ENCODE data around the gene BACE1. TPM values are rescaled to one million over a fixed set of nuclear protein-coding genes. Genes with fewer than 3 reads are reported as not detected.

The BACE1 gene
- total RNA-seq, 1 donor from 2014 or later: 78.2 TPM

- Mint-ChIP-seq H3K27ac (peak overlapping the region; percentile 87), H3K9me3 (ENCODE audit: low read depth) (no peaks in the 10 kb centered on the region), H3K27me3 (no peaks in the 10 kb centered on the region), H3K4me1 (ENCODE audit: low read depth) (peaks cover 23% of the 10 kb centered on the region), H3K36me3 (ENCODE audit: insufficient read depth) (no peaks in the 10 kb centered on the region), H3K4me3 (ENCODE audit: low read depth) (peak overlapping the region; percentile 81)
- no peak for DNase-seq (ENCODE audit: low spot score, unreplicated experiment)
- no peak for TF ChIP-seq CTCF (IDR thresholded peaks at IDR 0.05; ENCODE audit: unreplicated experiment)
These were observed 515 bp downstream of the BACE1 start for GRCh38 chr11:117315285-117316196.

GRCh38 chr11:117314840-117315239, 1.2 kb downstream of the BACE1 start:
- Mint-ChIP-seq H3K4me3 (ENCODE audit: low read depth) (peak overlapping the region; percentile 81), H3K36me3 (ENCODE audit: insufficient read depth) (no peaks in the 10 kb centered on the region), H3K4me1 (ENCODE audit: low read depth) (peaks cover 23% of the 10 kb centered on the region), H3K9me3 (ENCODE audit: low read depth) (no peaks in the 10 kb centered on the region), H3K27ac (peak overlapping the region; percentile 87), H3K27me3 (no peaks in the 10 kb centered on the region)
- TF ChIP-seq CTCF (IDR thresholded peaks at IDR 0.05; ENCODE audit: unreplicated experiment): no peak
- no peak for DNase-seq (ENCODE audit: low spot score, unreplicated experiment)

GRCh38 chr11:117313828-117314768, 2.0 kb downstream of the BACE1 start:
- H3K4me3 Mint-ChIP-seq (ENCODE audit: low read depth): peak overlapping the region; percentile 81

GRCh38 chr11:117313091-117313490, 3.0 kb downstream of the BACE1 start:
- H3K36me3 Mint-ChIP-seq (ENCODE audit: insufficient read depth): no peaks in the 10 kb centered on the region
- no peak overlapping the region for H3K27ac Mint-ChIP-seq
- H3K4me1 Mint-ChIP-seq (ENCODE audit: low read depth): peaks cover 18% of the 10 kb centered on the region
- H3K4me3 Mint-ChIP-seq (ENCODE audit: low read depth): no peak overlapping the region
- no peaks in the 10 kb centered on the region for H3K27me3 Mint-ChIP-seq
- no peak for DNase-seq (ENCODE audit: low spot score, unreplicated experiment)
- no peak for TF ChIP-seq CTCF (IDR thresholded peaks at IDR 0.05; ENCODE audit: unreplicated experiment)
- no peaks in the 10 kb centered on the region for H3K9me3 Mint-ChIP-seq (ENCODE audit: low read depth)

More at GRCh38 chr11:117313828-117314768, 2.0 kb downstream of the BACE1 start:
- TF ChIP-seq CTCF (IDR thresholded peaks at IDR 0.05; ENCODE audit: unreplicated experiment): no peak
- no peaks in the 10 kb centered on the region for H3K27me3 Mint-ChIP-seq
- H3K27ac Mint-ChIP-seq: no peak overlapping the region
- peaks cover 21% of the 10 kb centered on the region for H3K4me1 Mint-ChIP-seq (ENCODE audit: low read depth)
- DNase-seq (ENCODE audit: low spot score, unreplicated experiment): no peak
- no peaks in the 10 kb centered on the region for H3K9me3 Mint-ChIP-seq (ENCODE audit: low read depth)
- no peaks in the 10 kb centered on the region for H3K36me3 Mint-ChIP-seq (ENCODE audit: insufficient read depth)

- Mint-ChIP-seq H3K9me3 (ENCODE audit: low read depth) (no peaks in the 10 kb centered on the region), H3K27me3 (no peaks in the 10 kb centered on the region), H3K4me3 (ENCODE audit: low read depth) (no peak overlapping the region), H3K27ac (no peak overlapping the region), H3K36me3 (ENCODE audit: insufficient read depth) (no peaks in the 10 kb centered on the region), H3K4me1 (ENCODE audit: low read depth) (peaks cover 17% of the 10 kb centered on the region)
- DNase-seq (ENCODE audit: low spot score, unreplicated experiment): no peak
- TF ChIP-seq CTCF (IDR thresholded peaks at IDR 0.05; ENCODE audit: unreplicated experiment): no peak
These were observed 6.7 kb downstream of the BACE1 start for GRCh38 chr11:117309310-117309709.

Data from progenitor cell of endocrine pancreas (in vitro differentiated cells).